HCEC 1CT (cell line): ENCODE results near the gene PATE1.

ENCODE experiments used
- DNase-seq: peaks from one replicate; pipeline ENCODE4 v3.0.0-alpha.2; 2017

Gene PATE1

GRCh38 chr11:125797641-125798040 is 51.6 kb downstream of the PATE1 start:
- DNase-seq = no peak
